Activated naive CD8-positive, alpha-beta T cell (primary cell): Measurements from ENCODE around the gene PDGFD.
"Not testable (repeated sequence)": the region's sequence is repeated elsewhere in the genome, so short reads cannot be mapped to it uniquely, and the experiment has no call there.

Experiments
- H3K27ac Mint-ChIP-seq: one replicate; pipeline ENCODE4 v1.8.0; 2021; ENCODE audit warnings: mixed read lengths
- H3K27me3 Mint-ChIP-seq: one replicate; pipeline ENCODE4 v1.8.0; 2021; ENCODE audit warnings: mixed read lengths
- H3K36me3 Mint-ChIP-seq: one replicate; pipeline ENCODE4 v1.8.0; 2021; ENCODE audit warnings: mixed read lengths
- H3K4me1 Mint-ChIP-seq: one replicate; pipeline ENCODE4 v1.8.0; 2021; ENCODE audit warnings: low read depth, mixed read lengths
- H3K4me3 Mint-ChIP-seq: one replicate; pipeline ENCODE4 v1.8.0; 2021; ENCODE audit warnings: mild to moderate bottlenecking, mixed read lengths
- H3K9me3 Mint-ChIP-seq: one replicate; pipeline ENCODE4 v1.8.0; 2021; ENCODE audit warnings: low read depth, mixed read lengths

The PDGFD gene

DNA sequence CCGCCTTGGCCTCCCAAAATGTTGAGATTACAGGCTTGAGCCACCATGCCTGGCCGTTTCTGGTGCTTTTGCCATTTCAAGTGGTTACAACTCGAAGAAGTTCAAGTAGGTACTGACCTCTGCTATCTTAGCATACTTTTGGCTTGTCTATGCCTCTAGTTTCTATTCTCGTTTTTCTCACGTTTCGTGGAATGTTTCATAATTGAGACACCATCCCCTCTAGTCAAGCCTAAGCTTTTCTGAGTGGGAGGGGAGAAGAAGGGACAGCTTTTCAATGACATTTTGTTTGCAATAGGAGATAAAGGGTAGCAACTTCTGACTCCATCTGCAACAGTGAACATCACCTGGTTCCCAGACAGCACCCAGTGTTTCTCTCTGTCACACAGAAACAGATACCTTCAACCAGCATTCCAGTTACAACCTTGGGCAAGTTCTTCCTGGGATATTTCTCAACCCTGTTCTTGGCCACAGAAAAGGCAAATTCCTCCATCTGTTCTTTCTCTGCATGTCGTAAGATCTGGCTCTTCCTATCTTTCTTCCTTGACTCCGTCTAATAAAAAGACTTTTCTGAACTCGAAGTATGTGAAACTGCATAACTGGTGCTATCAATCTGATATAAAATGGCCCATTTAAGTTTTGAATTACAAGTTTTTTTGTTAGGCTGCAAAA is 102.0 kb downstream of the PDGFD start:
- no peaks in the 10 kb centered on the region for H3K9me3 Mint-ChIP-seq
- no peak overlapping the region for H3K4me3 Mint-ChIP-seq
- H3K27me3 Mint-ChIP-seq, result no peaks in the 10 kb centered on the region
- H3K27ac Mint-ChIP-seq, result no peak overlapping the region
- no peaks in the 10 kb centered on the region for H3K36me3 Mint-ChIP-seq
- H3K4me1 Mint-ChIP-seq, result no peaks in the 10 kb centered on the region

DNA sequence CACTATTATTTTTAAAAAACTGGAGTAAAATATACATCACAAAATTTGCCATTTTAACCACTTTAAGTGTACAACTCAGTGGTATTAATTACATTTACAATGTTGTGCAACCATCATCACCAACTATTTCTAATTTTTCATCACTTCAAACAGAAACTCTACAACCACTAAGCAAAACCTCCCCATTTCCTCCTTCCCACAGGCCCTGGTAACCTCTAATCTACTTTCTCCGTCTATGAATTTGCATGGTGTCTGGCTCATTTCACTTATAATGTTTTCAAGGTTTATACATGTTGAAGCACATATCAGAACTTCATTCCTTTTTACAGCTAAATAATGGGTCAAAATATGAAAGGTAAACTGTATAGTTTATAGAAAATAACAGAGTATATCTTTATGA is 103.1 kb downstream of the PDGFD start:
- Mint-ChIP-seq H3K27ac (no peak overlapping the region), H3K9me3 (no peaks in the 10 kb centered on the region), H3K4me3 (no peak overlapping the region), H3K27me3 (no peaks in the 10 kb centered on the region), H3K36me3 (no peaks in the 10 kb centered on the region), H3K4me1 (no peaks in the 10 kb centered on the region)

DNA sequence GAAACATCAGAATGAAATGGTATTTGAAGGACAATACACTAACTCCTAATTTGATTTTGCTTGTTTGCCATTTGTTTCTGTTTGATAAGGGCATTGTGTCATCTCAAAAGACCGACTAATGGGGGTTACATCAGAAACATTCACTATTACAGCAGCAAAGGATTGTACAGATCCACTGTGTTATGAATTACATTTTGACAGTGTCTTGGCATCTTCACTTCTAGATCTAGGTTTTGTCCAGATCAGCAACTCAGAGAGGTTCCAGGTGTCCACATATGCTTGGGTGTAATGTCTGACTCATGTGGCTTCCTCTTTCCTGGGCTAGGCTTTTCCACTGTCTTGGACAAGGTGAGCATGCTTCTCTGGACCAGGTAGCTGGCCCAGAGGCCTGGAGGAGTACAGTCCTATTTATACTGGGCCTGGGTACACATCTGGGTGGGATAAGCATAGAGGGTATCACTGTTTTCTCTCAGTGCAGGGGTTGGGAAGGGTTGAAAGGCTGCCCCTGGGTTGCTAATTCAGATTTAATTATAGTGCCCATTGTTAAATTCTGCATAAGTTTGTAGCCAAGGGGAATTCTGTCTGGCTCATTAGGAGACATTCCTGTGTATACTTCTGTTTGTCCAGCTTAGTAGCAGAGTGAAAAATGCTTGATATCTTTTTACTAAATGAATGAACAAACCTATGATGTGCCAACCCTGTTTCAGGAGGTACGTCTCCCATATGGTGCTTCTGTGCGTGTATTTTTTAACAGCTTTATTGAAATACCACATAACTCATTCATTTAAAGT is 103.7 kb downstream of the PDGFD start:
- Mint-ChIP-seq H3K36me3 (no peaks in the 10 kb centered on the region), H3K9me3 (no peaks in the 10 kb centered on the region), H3K27ac (no peak overlapping the region), H3K27me3 (no peaks in the 10 kb centered on the region), H3K4me1 (no peaks in the 10 kb centered on the region), H3K4me3 (no peak overlapping the region)

DNA sequence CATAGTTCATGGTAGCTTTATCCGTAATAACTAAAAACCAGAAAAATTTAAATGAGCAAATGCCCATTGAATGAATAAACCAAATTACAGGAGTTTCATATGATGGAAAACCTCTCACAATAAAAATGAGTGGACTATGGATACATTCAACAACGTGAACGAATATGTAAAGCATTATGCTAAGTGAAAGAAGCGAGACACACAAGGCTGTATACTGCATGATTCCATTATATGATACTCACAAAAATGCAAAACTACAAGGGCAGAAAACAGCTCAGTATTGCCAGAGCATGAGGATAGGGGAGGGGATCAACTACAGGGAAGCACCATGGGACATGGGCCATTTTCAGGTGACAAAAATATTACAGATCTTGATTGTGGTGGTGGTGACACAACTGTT is 105.3 kb downstream of the PDGFD start:
- Mint-ChIP-seq H3K4me1 (no peaks in the 10 kb centered on the region), H3K36me3 (no peaks in the 10 kb centered on the region), H3K4me3 (no peak overlapping the region), H3K9me3 (no peaks in the 10 kb centered on the region), H3K27me3 (no peaks in the 10 kb centered on the region), H3K27ac (no peak overlapping the region)

DNA sequence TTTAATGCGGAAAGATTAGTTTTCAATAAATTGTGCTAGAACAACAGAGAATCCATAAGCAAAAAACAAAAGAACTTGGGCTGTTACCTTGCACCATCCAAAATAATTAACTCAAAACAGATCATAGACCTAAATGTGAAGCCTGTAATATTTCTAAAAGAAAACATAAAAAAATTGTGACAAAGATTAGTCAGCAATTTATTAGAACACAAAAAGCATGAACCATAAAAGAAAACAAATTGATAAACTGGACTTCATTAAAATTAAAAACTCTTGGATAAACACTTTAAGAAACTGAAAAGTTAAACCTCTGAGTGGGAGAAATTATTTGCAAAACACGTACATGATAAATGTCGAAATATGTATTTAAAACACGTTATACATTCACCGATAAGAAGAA is 106.0 kb downstream of the PDGFD start:
- Mint-ChIP-seq H3K27me3 (no peaks in the 10 kb centered on the region), H3K4me1 (no peaks in the 10 kb centered on the region), H3K4me3 (no peak overlapping the region), H3K36me3 (no peaks in the 10 kb centered on the region), H3K9me3 (no peaks in the 10 kb centered on the region), H3K27ac (no peak overlapping the region)

DNA sequence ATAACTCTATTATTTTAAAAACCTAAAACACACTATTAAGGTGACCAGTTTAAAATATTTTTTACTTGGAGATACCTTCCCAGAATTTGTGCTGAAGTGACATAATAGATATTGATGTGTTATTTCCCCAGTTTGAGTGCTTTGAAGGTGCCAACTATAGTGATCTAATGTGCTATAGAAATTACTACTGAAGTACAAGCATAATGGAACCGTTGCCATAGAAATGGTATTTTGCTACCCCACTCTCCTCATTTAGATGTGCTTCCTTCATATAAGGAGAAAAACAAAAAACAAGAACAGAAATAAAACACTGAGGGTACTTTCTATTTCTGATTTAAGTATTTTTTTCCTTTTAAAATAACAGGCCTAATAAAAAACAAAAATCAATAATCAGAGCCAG is 108.4 kb downstream of the PDGFD start:
- no peak overlapping the region for H3K27ac Mint-ChIP-seq
- H3K4me3 Mint-ChIP-seq, result no peak overlapping the region

DNA sequence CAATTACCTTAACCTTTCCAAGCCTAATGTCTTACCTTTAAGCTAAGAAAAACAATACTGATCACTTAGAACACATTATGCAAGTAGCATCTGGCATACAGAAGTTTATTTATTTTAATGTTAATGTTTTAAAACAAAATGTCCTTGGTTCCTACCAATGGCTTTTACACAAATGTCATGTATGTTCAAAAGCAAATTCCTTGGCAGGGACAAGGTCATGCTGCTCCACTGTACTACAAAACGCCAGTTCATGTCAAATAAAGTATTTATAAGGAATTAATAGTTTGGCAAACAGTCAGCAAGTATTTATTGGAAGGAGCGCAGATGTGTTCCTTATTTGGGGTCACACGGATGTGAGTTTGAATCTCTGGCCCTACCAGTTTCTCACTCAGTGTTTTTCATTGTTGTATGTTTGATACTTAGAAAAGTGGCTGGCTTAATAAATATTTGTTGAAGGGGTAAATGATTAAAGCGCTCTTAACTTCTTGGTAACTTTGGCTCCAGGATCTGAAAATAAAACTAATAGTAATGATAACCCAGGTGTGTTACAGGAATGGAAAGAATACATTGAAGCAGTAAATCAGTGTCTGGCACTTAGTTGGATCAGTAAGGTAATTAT is 108.9 kb downstream of the PDGFD start:
- no peak overlapping the region for H3K27ac Mint-ChIP-seq
- H3K36me3 Mint-ChIP-seq, result no peaks in the 10 kb centered on the region
- H3K27me3 Mint-ChIP-seq, result no peaks in the 10 kb centered on the region
- H3K9me3 Mint-ChIP-seq, result no peaks in the 10 kb centered on the region
- no peak overlapping the region for H3K4me3 Mint-ChIP-seq
- H3K4me1 Mint-ChIP-seq, result no peaks in the 10 kb centered on the region

More for the DNA sequence above, 108.4 kb downstream of the PDGFD start:
- no peaks in the 10 kb centered on the region for H3K27me3 Mint-ChIP-seq
- H3K36me3 Mint-ChIP-seq, result no peaks in the 10 kb centered on the region
- no peaks in the 10 kb centered on the region for H3K9me3 Mint-ChIP-seq
- H3K4me1 Mint-ChIP-seq, result no peaks in the 10 kb centered on the region

DNA sequence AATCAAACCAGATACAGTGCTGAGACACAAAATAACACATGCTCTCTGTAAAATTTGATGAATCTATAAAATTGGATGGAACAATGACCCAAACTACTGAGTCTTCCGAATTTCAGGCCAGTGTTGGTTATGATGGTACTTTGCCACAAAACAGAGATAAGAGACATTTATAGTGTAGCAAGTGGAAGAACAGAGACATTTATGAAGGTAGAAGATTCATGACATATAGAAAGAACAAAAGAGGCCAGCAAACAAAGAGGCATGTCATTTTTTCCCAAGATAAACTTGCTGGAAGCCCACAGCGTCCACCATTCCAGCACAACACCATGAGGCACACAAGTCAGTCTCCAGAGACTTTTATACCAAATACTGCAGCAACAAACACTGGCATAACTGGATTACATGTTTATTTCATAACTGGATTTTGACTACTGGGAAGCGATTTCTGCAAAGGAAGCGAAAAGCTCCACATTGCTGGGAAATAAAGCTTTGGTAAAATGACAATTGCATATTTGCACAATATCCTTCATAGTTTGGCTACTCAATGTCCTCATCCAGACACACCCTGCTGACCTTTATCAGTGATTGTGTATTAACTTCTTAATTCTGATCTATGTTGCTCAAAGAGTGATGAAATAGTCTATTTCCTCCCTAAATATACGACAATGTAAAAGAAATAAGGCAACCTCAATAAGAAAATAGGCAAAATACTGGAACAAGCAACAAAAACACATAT is 110.0 kb downstream of the PDGFD start:
- no peak overlapping the region for H3K4me3 Mint-ChIP-seq
- no peak overlapping the region for H3K27ac Mint-ChIP-seq
- H3K36me3 Mint-ChIP-seq, result no peaks in the 10 kb centered on the region
- no peaks in the 10 kb centered on the region for H3K4me1 Mint-ChIP-seq
- no peaks in the 10 kb centered on the region for H3K27me3 Mint-ChIP-seq
- no peaks in the 10 kb centered on the region for H3K9me3 Mint-ChIP-seq

DNA sequence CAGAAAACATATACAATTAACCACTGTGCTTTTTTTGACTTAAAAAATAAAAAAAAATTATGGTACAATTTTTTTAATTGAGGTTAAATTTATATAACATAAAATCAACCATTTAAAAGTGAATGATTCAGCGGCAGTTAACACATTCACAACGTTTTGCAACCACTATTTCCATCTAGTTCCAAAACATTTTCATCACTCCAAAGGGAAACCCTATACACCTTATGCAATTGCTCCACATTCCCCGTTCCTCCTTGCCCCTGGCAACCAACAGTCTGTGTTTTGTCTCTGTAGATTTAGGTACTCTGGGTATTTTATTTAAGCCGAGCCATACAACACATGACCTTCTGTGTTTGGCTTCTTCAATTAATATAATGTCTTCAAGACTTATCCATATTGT is 112.2 kb downstream of the PDGFD start:
- Mint-ChIP-seq H3K27ac (no peak overlapping the region), H3K4me1 (no peaks in the 10 kb centered on the region), H3K27me3 (no peaks in the 10 kb centered on the region), H3K36me3 (no peaks in the 10 kb centered on the region), H3K9me3 (no peaks in the 10 kb centered on the region), H3K4me3 (no peak overlapping the region)

DNA sequence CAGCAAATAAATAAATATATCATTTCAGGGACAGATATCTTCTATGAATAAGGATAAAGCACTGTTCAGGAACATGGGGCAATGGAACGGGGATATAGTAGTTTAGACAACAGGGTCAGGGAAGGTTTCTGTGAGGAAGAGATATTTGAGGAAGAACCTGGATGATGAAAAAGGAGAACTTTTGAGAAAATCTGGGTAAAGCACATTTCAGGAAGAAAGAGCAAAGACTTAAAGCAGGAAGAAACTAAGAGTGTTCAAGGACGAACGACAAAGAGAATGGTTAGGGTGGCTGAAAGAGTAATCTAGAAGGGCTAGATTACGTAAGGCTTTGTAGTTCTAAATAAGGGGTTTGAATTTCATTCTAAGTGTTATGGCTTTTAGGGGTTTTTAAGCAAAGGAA is 114.8 kb downstream of the PDGFD start:
- H3K27me3 Mint-ChIP-seq, result no peaks in the 10 kb centered on the region

DNA sequence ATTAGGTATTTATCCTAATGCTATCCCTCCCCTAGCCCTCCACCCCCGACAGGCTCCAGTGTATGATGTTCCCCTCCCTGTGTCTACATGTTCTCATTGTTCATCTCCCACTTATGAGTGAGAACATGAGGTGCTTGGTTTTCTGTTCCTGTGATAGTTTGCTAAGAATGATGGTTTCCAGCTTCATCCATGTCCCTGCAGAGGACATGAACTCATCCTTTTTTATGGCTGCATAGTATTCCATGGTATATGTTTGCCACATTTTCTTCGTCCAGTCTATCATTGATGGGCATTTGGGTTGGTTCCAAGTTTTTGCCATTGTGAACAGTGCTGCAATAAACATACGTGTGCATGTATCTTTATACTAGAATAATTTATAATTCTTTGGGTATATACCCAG is 117.1 kb downstream of the PDGFD start:
- not testable (repeated sequence) for H3K36me3 Mint-ChIP-seq, H3K27ac Mint-ChIP-seq, H3K4me1 Mint-ChIP-seq, H3K9me3 Mint-ChIP-seq, H3K27me3 Mint-ChIP-seq, H3K4me3 Mint-ChIP-seq

More for the DNA sequence above, 114.8 kb downstream of the PDGFD start:
- no peaks in the 10 kb centered on the region for H3K4me1 Mint-ChIP-seq
- H3K4me3 Mint-ChIP-seq, result no peak overlapping the region
- H3K9me3 Mint-ChIP-seq, result no peaks in the 10 kb centered on the region
- no peaks in the 10 kb centered on the region for H3K36me3 Mint-ChIP-seq
- no peak overlapping the region for H3K27ac Mint-ChIP-seq

DNA sequence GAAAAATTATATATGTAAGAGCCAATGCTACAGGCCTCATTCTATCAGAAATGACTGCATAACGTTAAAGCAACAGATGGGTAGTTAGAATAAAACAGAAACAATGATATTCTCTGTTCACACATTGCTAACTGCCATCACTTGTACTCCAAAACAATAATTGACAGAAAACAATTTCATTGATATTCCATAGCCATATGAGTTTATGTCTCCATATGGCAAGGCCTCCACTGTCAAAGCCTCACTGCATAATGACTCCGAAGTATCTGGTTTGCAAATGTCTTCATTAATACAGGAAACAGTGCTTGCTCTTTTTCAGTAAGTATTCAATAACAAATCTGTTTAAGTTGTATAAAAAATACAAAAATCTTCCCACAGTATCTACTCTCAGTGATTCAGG is 117.6 kb downstream of the PDGFD start:
- Mint-ChIP-seq H3K4me3 (no peak overlapping the region), H3K27ac (no peak overlapping the region), H3K27me3 (no peaks in the 10 kb centered on the region), H3K4me1 (no peaks in the 10 kb centered on the region), H3K36me3 (no peaks in the 10 kb centered on the region), H3K9me3 (no peaks in the 10 kb centered on the region)

DNA sequence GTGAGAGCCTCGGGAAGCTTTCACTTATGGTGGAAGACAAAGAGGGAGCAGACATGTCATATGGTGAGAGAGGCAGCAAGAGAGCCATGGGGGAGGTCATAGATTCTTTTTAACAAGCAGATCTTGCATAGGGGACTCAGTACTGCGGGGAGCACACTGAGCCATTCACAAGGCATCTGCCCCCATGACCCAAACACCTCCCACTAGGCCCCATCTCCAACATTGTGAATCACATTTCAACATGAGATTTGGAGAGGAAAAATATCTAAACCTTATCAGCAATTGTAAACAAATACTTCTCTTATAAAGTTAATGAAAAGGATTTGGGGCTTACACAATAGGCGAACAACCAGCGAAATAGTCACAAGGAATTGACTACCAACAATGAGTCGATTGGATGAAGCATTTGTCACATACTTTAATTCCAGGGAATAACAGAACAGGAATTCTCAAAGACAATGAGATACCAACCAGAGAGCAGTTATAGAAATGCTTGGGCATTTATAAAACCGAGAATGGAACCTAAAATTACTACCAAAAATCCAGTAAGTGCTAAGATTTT is 120.2 kb downstream of the PDGFD start:
- no peaks in the 10 kb centered on the region for H3K36me3 Mint-ChIP-seq
- H3K4me3 Mint-ChIP-seq, result no peak overlapping the region
- H3K27ac Mint-ChIP-seq, result no peak overlapping the region
- H3K4me1 Mint-ChIP-seq, result no peaks in the 10 kb centered on the region
- no peaks in the 10 kb centered on the region for H3K9me3 Mint-ChIP-seq
- H3K27me3 Mint-ChIP-seq, result no peaks in the 10 kb centered on the region

DNA sequence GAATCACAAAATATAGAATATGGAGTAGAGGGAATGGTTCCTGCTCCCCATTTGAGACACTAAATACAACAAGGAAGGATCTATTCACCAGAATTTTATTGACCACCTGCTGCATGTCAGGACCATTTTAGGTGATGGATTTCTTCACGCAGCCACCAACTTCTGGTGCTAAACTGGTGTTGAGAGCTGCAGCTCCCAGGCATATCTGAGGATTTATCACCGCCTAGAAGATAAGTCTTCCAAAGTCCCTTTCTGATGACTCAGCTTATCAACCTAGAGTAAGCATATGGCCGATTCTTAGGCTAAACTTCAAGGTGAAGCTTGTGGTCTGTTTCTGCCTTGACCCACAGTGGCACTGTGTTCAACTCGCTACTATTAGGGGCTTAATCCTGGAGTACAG is 120.8 kb downstream of the PDGFD start:
- Mint-ChIP-seq H3K27me3 (no peaks in the 10 kb centered on the region), H3K4me3 (no peak overlapping the region), H3K36me3 (no peaks in the 10 kb centered on the region), H3K27ac (no peak overlapping the region), H3K9me3 (no peaks in the 10 kb centered on the region), H3K4me1 (no peaks in the 10 kb centered on the region)

DNA sequence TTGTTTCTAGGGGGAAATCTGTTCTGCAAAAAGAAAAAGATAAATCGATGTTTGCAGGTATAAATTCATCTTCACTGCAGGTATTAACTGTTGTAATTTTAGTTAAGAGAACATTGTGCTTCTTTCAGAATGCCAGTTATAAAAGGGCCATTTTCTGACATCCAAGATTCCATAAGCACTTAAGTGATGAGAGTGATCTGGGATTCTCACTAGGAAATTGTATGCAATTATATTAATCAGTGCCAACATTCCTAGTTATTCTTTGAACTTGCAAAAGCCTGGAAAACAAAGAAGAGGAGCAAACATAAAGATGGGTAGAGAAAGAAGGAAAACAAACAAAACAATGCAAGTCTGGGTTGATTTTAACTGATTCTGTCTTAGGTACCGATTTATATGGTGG is 122.2 kb downstream of the PDGFD start:
- Mint-ChIP-seq H3K4me1 (no peaks in the 10 kb centered on the region), H3K27me3 (no peaks in the 10 kb centered on the region), H3K36me3 (no peaks in the 10 kb centered on the region), H3K27ac (no peak overlapping the region), H3K9me3 (no peaks in the 10 kb centered on the region), H3K4me3 (no peak overlapping the region)
